ENCODE data around the gene KIAA1217.

Gene KIAA1217

DNA sequence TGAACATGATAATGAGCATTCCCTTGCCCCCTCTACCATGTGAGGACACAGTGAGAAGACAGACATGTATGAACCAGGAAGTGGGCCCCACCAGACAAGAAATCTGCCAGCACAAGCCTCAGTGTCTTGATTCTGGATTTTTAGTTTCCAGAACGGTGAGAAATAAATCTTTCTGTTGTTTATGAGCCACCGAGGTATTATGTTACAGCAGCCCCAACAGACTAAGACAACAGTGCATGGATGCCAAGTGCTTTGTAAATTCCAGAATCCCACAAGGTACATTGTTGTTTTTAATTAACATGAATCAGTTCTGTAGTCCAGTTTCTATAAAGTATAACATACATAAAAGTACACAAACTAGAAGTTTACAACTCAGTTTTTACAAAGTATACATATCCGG lies 352.5 kb downstream of the KIAA1217 start:
- TF ChIP-seq, protein P1, sequence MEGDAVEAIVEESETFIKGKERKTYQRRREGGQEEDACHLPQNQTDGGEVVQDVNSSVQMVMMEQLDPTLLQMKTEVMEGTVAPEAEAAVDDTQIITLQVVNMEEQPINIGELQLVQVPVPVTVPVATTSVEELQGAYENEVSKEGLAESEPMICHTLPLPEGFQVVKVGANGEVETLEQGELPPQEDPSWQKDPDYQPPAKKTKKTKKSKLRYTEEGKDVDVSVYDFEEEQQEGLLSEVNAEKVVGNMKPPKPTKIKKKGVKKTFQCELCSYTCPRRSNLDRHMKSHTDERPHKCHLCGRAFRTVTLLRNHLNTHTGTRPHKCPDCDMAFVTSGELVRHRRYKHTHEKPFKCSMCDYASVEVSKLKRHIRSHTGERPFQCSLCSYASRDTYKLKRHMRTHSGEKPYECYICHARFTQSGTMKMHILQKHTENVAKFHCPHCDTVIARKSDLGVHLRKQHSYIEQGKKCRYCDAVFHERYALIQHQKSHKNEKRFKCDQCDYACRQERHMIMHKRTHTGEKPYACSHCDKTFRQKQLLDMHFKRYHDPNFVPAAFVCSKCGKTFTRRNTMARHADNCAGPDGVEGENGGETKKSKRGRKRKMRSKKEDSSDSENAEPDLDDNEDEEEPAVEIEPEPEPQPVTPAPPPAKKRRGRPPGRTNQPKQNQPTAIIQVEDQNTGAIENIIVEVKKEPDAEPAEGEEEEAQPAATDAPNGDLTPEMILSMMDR (IDR thresholded peaks at IDR 0.05; ENCODE audit: borderline replicate concordance, control extremely low read depth, extremely low read depth, insufficient read depth, missing control alignments): no peak
- DNase-seq (ENCODE audit: low spot score): no peak
- in situ Hi-C loops (cut with MboI; ENCODE audit: low sequenced_read_pairs, unreplicated experiment): no loop called here

DNA sequence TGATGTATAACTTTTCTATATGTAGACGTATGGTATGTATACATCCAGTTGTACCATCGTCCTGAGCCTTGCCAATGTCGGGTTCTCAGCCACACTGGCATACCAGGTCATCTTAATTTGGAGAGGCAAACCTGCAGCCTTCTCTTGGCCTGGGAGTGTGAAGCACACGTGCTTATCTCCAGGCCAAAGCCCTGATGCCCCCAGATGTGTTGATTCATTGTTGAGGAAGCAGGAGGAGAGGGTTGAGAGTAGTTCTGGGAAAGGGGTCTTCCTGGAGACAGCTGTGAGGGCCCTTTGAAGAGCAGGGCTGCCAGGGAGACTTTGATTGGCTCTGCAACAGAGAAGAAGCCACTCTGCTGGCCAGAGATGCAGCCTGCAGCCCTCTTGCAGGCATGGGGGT lies 359.1 kb downstream of the KIAA1217 start:
- in situ Hi-C loops (cut with MboI; ENCODE audit: low sequenced_read_pairs, unreplicated experiment): no loop called here

DNA sequence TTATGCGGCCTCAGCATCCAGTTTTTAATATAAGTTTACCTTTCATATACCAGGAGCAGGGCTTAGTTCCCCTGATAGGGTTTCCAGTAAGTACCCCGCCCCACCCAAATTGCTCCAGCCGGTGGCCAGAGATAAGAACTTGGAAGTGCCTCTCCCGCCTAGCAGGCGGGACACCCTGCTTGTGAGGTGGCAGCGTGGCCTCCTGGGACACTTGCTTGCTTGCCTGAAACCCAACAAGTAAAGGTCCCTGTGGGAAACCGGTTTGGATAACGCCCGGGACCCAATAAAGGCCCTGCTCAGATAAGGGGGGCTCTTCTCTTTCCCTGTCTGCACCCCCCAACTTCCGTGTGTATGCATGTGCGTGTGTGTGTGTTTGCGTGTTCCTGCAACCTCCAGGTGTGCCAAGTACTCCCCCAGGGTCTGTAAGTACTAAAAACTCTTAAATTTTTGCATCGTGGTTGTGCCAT lies 360.4 kb downstream of the KIAA1217 start:
- no peak for DNase-seq (ENCODE audit: low spot score)
- TF ChIP-seq, protein P1 (IDR thresholded peaks at IDR 0.05; ENCODE audit: borderline replicate concordance, control extremely low read depth, extremely low read depth, insufficient read depth, missing control alignments): no peak
- in situ Hi-C loops (cut with MboI; ENCODE audit: low sequenced_read_pairs, unreplicated experiment): no loop called here

More for the DNA sequence above, 359.1 kb downstream of the KIAA1217 start:
- TF ChIP-seq, protein P1 (IDR thresholded peaks at IDR 0.05; ENCODE audit: borderline replicate concordance, control extremely low read depth, extremely low read depth, insufficient read depth, missing control alignments): no peak
- DNase-seq (ENCODE audit: low spot score): no peak

DNA sequence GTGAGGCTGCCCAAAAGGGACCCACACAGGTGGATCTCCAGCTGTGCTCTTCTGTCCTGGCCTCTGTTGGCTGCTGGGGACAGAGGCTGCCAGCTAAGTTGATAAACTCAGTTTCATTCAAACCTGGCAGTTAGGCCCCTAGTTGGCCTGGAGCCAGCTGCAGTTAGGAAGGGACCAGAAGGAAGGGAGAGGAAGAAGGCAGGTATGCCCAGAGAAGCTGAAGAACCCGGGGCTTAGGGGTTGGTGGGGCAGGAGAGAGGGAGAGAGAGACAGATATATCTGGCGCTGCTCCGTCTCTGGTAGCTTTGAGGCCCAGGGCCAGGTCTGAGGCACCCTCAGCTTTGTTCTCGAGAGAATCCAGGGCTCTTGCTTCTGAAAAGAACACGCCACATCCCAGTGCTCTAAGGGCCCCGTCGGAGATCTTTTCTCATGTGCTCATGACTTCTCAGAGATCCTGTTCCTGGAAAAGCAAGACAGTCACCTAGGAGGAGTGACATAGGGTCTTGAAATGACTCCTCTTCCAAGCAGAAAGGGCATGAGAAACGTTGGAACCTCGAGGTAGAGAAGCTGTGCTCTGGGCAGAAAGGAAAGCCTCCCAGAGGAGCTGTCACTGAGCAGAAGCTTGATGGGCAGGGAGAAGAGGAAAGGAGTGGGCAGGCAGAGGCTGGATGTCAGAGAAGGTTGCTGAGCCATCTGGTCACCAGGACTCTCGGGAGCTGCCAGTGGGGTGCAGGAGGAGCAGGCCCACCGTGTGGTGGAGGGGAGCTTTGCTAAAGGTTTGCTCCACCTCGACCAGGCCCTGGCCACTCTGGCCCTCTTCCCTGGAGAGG lies 361.1 kb downstream of the KIAA1217 start:
- DNase-seq (ENCODE audit: low spot score): no peak
- TF ChIP-seq, protein P1 (IDR thresholded peaks at IDR 0.05; ENCODE audit: borderline replicate concordance, control extremely low read depth, extremely low read depth, insufficient read depth, missing control alignments): no peak
- in situ Hi-C loops (cut with MboI; ENCODE audit: low sequenced_read_pairs, unreplicated experiment): no loop called here

DNA sequence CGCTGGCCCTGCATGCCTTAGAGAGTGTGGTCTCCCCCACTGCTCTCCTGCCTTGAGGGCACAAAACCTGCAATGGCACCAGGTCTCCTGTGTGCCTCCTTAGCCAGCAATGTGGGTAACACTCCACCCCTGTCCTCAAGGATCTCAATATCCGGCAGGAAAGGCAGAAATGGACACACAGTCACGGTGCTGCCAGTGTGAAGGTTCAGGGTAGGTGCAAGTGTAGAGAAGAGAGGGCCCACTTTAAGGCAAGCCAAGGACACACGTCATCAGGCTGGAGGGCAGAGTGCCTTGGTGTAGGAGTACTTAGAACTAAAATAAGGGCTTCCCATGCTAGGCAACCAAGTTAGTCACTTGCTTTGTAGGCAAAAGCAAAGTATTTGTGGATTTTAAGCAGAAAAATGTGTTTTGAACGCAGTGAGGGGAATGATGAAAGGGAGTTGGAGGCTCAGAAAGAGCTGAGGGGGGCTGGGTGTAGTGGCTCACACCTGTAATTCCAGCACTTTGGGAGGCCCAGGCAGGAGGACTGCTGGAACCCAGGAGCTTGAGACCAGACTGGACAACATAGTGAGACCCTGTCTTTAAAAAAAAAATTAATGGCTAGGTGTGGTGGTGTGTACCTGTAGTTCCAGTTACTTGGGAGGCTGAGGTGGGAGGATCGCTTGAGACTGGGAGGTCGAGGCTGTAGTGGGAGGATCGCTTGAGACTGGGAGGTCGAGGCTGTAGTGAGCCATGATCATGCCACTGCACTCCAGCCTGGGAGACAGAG lies 361.9 kb downstream of the KIAA1217 start:
- no peak for DNase-seq (ENCODE audit: low spot score)
- in situ Hi-C loops (cut with MboI; ENCODE audit: low sequenced_read_pairs, unreplicated experiment): no loop called here
- TF ChIP-seq, protein P1 (IDR thresholded peaks at IDR 0.05; ENCODE audit: borderline replicate concordance, control extremely low read depth, extremely low read depth, insufficient read depth, missing control alignments): no peak

DNA sequence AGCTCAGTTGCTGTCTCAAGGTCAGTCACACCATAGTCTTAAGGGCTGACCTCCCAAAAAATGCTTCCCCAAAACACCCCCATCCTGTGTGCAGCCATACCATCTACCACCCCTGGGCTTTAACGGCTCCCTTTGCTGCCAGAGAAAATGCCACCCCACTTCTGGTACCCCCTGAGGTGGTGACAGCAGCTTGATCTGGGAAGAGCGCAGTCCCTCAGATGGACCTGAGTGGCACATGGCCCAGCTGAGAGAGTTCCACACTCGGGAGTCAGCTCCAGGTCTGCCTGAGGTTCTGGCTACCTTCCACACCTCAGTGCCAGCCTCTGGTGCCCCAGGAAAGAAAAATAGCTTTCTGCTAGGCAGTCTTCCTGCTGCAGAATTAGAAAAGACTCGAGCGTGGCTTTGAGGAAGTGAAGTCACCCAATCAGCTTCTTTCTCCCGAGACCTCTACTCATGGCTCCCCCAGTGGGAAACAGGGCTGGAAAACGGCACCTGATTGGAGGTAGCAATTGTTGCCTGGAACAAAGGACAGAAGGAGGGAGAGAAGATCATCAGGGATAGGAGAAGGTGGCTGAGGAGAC lies 363.0 kb downstream of the KIAA1217 start:
- TF ChIP-seq, protein P1 (IDR thresholded peaks at IDR 0.05; ENCODE audit: borderline replicate concordance, control extremely low read depth, extremely low read depth, insufficient read depth, missing control alignments): no peak
- no peak for DNase-seq (ENCODE audit: low spot score)
- in situ Hi-C loops (cut with MboI; ENCODE audit: low sequenced_read_pairs, unreplicated experiment): no loop called here
